Glomerular endothelial cell (primary cell): ENCODE data around the gene VAMP2. TPM values are rescaled to one million over a fixed set of nuclear protein-coding genes. Genes with fewer than 3 reads are reported as not detected.

Experiments used
- DNase-seq: peaks from one replicate; pipeline ENCODE4 v3.0.0-alpha.2; 2011; ENCODE audit warnings: low read depth, low spot score; ENCODE audit errors: extremely low read depth
- total RNA-seq: library from RNA; depleted of rRNA; stranded (reverse); fragments of >200 nt; gene quantifications from 2 replicates; pipeline ENCODE4 v1.2.3, GENCODE V29; 2015

The VAMP2 gene
- total RNA-seq, 1 donor from 2014 or later = 13.2 TPM

DNA sequence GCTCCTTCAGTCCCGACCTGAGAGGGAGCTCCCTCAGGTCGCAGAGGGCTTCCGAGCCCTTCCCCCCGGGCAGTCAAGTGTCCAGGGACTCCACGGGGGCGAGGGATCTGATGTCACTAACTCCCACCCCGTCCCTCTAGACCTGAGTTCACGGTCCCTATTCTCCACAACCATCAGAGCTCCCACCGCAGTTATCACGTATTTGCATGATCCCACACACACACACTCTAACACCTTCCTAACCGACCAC, 6.8 kb downstream of the VAMP2 start:
- no peak for DNase-seq

DNA sequence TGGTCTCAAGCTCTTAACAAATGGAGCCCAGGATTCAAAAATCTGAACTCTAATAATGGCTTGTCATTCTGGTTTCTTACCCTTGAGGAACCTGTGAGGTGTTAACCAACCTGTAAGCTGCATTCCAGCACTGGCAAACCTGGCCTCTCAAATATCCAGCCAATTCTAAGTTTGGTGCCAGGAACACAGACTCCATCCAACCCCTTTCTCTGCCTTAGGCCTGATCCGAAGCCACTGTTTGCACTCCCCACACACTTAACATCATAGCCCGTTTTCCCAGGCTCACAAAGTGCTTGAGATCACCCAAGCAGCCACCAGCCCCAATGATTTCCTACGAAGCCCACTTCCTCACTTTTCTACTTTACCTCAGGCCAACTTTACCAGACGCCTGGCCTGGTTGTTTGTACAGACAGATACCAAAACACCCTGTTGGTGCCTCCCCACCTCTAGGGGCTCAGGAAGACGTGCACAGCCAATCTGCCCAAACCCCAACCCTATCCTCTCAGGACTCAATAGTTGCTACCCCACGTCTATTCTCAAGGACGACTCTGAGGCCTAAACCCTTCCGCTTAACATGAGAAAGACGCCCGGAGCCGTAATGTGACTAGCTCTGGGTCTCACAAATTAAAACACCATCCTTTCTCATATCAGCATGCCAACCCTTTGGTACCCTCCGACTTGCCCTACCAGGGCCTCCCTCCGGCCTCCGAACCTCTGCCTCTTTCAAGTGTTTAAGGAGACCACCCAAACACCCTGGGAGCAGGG, 7.3 kb downstream of the VAMP2 start:
- no peak for DNase-seq

DNA sequence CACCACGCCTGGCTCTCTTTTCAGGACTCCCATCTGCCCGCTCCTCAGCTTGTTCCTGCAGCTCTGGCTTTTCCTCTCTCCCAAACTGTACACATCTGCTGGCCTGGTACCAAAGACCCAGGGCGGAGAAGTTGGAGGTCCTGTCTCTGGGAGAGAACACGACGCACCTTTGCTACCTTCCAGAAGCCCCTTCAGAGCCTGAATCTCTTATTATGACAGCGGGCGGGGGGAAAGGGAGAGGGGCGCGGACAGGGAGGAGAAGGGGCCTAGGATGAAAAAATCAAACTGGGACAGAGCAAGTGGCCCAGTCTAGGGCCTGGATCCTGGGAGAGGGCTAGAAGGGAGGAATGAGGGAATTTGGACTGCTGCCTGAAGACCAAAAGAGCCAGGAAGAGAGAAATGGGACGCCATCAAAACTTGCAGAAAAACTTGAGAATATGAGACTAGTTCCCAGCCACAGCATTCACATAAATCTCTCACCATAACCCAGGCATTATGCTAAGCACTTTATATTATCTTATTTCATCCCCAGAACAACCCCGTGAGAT, 8.1 kb downstream of the VAMP2 start:
- no peak for DNase-seq

DNA sequence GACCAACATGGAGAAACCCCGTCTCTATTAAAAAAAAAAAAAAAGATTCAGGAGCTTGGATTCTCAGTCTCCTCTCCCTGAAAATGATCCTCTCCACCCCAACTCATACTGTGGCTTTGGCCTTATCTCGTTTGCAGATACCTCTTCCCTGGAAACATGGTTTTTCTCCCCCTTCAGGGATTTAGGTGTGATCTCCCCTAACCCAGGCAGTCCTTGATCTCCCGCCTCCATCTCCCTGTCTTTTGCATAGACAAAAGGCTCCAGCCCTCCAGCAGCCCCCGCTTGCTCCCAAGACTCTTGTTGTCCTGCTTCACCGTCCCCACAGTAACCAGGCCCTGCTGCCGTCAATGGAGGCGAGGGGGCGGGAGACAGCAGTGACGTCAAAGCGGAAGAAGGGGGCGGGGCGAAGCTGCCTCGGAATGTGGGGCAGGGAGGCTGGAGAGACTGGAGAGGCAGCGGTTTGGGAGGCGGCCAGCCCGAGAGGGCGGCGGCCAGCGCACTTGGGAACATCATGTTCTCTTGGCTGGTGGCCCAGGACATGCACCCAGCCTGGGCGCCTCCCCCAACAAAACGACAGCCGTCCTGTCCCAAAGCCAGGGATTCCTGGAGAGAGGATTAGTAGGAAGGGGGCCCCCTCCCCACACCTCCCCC, 8.7 kb downstream of the VAMP2 start:
- no peak for DNase-seq

- DNase-seq = no peak
Observed at GRCh38 chr17:8153525-8153956, 9.2 kb downstream of the VAMP2 start.

- DNase-seq = no peak
Observed at GRCh38 chr17:8153031-8153451, 9.7 kb downstream of the VAMP2 start.

- DNase-seq = no peak
Observed at GRCh38 chr17:8152112-8152775, 10.5 kb downstream of the VAMP2 start, which contains the start of gene PER1. Gene PER1, minus strand, starts transcription at chr17:8152404. Its CDS starts 1,698 bp downstream, at chr17:8150706.

DNA sequence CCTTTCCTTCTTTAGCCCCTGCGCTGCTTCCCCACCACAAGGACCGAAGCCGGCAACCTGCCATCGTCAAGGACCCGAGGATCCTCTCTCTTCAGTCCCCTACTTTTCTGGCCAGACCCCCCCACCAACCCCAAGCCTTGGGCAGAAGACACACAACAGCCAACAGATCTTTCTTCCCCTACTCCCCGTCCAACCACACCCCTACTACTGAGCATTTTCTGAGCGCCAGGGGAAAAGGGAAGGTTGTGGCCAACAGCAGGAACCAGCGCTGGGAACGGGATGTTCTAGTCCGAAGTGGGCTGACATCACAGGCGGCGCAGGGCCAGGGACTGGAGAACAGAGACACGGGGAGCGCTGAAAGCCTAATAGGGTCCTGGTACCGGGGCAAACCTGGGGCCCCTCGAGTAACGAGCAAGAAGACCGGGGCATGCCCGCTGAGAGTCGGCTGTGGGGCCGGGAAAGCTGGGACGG, 11.1 kb downstream of the VAMP2 start:
- DNase-seq = no peak

DNA sequence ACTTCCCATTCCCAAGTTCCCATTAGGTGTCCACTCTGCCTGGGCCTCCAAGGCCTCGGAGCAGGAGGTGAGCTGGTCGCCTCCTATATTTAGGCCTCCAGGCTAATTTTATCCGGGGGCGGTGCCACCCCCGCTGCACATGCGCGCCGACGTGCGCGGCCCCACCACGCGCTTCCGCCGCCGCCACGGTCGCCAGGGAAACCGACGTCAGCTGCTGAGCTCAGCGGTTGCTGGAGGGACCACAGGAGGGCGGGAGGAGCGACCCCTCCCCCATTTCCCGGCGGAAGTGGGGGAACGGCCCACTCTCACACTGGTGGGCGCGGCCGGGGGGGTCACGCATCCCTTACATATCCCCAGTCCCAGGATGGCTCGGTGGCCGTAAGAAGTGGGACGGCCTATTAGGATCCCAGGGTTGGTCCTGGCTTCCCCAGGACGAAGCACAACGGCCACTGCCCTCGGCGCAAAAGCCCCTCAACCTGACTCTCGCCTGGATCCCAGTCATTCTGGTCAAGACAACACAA, 11.6 kb downstream of the VAMP2 start:
- DNase-seq = no peak

DNA sequence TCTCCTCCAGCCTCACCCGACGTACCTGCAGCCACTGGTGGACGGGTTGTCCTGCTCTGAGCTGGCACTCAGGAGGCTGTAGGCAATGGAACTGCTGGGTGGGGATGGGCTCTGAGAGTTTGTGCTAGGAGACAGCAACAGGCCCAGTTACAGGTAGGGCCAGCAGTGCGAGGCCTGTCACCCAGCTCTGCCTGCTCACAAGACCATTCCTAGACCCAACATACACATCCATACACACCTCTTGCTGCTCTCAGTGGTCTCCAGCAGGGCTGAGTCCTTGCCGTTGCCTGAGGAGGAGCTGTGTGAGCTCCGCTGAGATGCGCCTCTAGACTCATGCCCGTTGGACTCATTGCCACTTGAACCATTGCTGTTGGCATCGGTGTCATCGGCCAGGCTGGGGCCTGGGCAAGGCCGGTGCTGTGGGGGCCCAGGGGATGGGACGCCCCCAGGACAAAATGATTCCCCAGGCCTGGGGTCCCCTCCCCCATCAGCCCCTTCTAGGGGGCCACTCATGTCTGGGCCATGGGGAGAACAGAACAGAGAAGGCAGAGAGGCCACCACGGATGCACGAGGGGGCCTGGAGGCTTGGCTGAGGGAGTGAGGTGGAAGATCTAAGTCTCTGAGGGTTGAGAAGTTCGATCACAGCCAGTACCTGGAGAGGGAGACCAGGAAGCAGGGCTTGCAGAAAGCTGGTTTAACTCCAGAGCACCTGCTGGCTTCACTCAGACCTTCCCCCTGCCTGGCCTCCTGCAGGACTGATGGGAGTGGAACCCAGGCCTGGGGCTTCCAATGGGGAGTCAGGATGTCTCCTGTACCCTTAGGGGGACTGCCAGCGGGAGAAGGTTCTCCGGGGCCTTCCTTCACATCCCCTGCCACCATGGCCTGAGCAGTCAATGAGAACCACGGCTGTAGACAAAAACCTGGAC, 12.3 kb downstream of the VAMP2 start:
- no peak for DNase-seq

GRCh38 chr17:8149419-8150193, 13.1 kb downstream of the VAMP2 start:
- DNase-seq = no peak

DNA sequence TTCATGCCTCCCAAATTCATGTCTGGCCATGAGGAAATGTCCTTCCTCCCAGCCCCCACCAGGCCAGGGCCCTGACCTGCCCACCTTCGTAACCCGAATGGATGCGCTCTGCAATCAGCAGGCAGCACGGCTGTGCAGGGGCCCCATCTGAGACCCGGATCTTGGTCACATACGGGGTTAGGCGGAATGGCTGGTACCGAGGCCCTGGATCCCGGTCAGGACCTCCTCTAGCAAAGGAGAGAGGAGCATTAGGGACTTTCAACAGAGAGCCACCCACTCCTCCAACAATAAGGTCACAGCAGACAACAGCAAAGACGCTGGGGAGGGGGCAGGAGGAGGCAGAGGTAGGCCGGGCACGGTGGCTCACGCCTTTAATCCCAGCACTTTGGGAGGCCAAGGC, 14.2 kb downstream of the VAMP2 start:
- no peak for DNase-seq

DNA sequence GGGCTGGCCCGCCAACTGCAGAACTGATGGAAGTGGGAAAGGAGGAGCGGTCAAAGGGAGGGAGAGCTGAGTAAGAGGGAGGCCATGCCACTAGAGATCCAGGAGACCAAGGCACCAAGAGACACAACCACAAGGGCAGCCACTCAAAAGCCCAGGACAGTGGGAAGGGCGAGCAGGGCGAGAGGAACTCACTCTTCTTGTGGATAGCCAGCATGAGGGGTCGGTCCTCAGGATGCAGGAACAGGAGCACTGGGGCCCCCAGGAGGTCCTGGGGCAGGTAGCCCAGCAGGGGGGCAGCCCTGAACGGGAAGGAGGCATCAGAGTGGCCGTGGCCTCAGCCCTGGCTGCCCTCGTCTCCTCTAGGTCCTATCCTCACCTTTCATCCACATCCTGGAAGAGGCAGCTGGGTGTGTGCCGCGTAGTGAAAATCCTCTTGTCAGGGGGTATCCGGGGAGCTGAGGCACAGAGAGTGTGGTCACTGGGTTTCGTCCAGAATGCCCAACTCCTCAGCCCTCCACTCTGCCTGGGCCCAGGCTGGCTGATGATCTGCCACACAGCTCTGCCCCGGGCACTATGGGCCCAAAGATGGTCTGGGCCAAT, 14.8 kb downstream of the VAMP2 start:
- DNase-seq = no peak

DNA sequence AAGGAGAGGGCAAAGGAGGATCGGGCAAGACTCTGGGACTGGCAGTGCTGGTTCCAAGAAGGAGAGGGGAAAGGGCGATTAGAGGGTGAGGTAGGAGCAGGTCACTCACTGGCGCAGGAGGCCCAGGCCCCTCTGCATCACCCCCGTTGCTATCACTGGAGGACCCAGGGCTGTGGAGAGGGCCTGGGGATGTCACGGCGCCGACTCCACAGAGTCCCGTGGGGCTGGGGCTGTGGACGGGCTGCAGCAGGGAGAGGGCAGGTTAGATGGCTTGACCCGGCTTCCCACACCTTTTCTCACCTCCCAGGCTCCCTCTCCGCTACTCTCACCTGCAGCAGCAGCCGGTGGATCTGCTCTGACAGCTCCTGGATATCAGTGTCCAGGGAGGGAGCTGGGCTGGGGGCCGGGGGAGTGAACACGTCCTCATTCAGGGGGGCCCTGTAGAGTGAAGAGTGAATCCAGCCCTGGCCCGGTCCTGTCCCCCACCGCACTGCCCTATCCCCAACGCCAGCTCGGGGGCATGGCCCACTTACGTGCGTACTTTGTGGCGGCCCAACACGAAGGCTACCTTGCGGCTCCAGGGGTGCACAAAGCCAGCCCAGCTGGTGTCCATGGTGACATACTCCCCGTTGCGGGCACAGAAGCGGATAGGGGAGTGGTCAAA, 15.5 kb downstream of the VAMP2 start:
- DNase-seq = no peak

- no peak for DNase-seq
Observed at GRCh38 chr17:8146381-8147140, 16.2 kb downstream of the VAMP2 start.

- no peak for DNase-seq
Observed at GRCh38 chr17:8145811-8146210, 16.9 kb downstream of the VAMP2 start.

DNA sequence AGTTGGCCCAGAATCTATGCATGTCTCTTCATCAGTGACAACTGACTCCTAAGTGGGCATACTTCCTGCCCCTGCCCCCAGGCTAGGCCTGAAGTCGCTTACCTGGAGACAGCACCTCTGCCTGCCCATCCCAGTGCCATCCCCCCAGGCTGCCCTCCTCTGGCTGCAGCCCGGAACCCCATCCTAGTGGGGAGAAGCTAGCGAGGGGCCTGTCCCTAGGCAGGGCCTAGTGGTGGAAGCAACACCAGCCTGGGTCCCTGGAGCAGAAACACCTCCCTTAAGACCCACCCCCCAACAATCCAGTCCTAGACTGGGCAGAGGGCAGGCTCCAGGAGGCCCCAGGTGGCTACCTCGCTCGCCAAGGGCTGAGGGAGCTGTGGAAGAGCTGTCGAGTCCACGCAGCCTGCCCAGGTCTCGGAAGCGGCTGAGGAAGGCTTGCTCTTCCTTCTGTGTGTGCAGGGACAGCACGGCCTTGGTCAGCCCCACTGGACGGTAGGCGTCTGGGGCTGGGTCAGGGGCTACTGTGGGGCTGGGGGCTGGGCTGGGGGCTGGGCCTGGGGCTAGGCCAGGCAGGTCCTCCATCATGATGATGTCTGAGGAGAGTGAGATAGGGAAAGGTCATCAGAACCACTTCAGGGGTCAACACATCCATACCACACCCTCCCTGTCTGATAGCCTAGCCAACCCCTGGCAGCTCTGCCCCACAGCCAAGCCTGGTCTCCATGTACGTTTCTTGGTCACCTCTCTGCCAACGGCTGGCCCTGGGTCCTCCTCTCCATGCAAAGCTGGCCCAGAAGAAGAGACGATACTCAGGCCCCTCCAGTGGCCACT, 18.1 kb downstream of the VAMP2 start:
- no peak for DNase-seq
